CD14-positive monocyte (primary cell): ENCODE data around the gene TTYH3. TPM values are rescaled to one million over a fixed set of nuclear protein-coding genes. Genes with fewer than 3 reads are reported as not detected.

Experiments
- DNase-seq, 3 donors: peaks; one replicate each; pipeline ENCODE4 v3.0.0-alpha.2; 2011 to 2022
- H2AFZ ChIP-seq: 2 replicates; pipeline ENCODE4 v1.6.0; 2012; ENCODE audit warnings: mild to moderate bottlenecking, low read depth, low read length, inconsistent platforms; ENCODE audit not compliant: insufficient read depth, poor library complexity, severe bottlenecking
- H3K27ac ChIP-seq, 2 donors: 1 replicate in 1 of 2; 2 replicates in 1 of 2; pipeline ENCODE4 v1.5.1; 2012 to 2013; ENCODE audit warnings: low read length in 2 of 2, control low read depth in 1 of 2, inconsistent platforms in 1 of 2, low read depth in 1 of 2, mild to moderate bottlenecking in 1 of 2
- H3K27me3 ChIP-seq, 2 donors: one replicate each; pipeline versions ENCODE4 v1.6.0 to v1.6.1; 2011 to 2013; ENCODE audit warnings: low read length in 2 of 2; ENCODE audit not compliant: control insufficient read depth in 2 of 2, insufficient read depth in 2 of 2
- H3K36me3 ChIP-seq, 2 donors: replicated peaks in 1 of 2; 1 replicate in 1 of 2; 2 replicates in 1 of 2; pipeline versions ENCODE4 v1.5.1 to v1.6.1; 2012 to 2013; ENCODE audit warnings: low read length in 2 of 2, control low read depth in 1 of 2, inconsistent platforms in 1 of 2, mild to moderate bottlenecking in 1 of 2; ENCODE audit not compliant: insufficient read depth in 2 of 2, control insufficient read depth in 1 of 2
- H3K4me1 ChIP-seq, 2 donors: 1 replicate in 1 of 2; 2 replicates in 1 of 2; pipeline versions ENCODE4 v1.5.1 to v1.6.1; 2012 to 2013; ENCODE audit warnings: low read length in 2 of 2, control low read depth in 1 of 2, inconsistent platforms in 1 of 2, mild to moderate bottlenecking in 1 of 2, moderate library complexity in 1 of 2; ENCODE audit not compliant: insufficient read depth in 2 of 2, control insufficient read depth in 1 of 2
- H3K4me2 ChIP-seq: replicated peaks from 2 replicates; pipeline ENCODE3; 2012; ENCODE audit warnings: low read length, moderate library complexity, mild to moderate bottlenecking; ENCODE audit not compliant: poor library complexity, severe bottlenecking; ENCODE audit errors: extremely low read depth
- H3K4me3 ChIP-seq, 3 experiments: fragments of 200-600 bp in 1 of 3; sonication (generic) in 1 of 3; replicated peaks in 1 of 3; 1 replicate in 2 of 3; 2 replicates in 1 of 3; pipeline ENCODE4 v1.5.1; 2011 to 2013; ENCODE audit warnings: low read length in 3 of 3, mild to moderate bottlenecking in 3 of 3, control low read depth in 2 of 3, low read depth in 2 of 3, inconsistent platforms in 1 of 3, moderate library complexity in 1 of 3
- H3K79me2 ChIP-seq: 2 replicates; pipeline ENCODE4 v1.6.0; 2012; ENCODE audit warnings: mild to moderate bottlenecking, control low read depth, inconsistent platforms, low read length, moderate library complexity; ENCODE audit not compliant: insufficient read depth
- H3K9ac ChIP-seq: 2 replicates; pipeline ENCODE4 v1.6.0; 2017; ENCODE audit warnings: low read length, mild to moderate bottlenecking; ENCODE audit not compliant: insufficient read depth, poor library complexity, severe bottlenecking
- H3K9me3 ChIP-seq, 2 donors: replicated peaks in 1 of 2; 1 replicate in 1 of 2; 2 replicates in 1 of 2; pipeline versions ENCODE4 v1.5.1 to v1.6.1; 2012 to 2013; ENCODE audit warnings: low read length in 2 of 2, control low read depth in 1 of 2; ENCODE audit not compliant: control insufficient read depth in 1 of 2, insufficient read depth in 1 of 2
- H4K20me1 ChIP-seq: 2 replicates; pipeline ENCODE4 v1.6.0; 2012; ENCODE audit warnings: mild to moderate bottlenecking, low read length, control low read depth, moderate library complexity; ENCODE audit not compliant: insufficient read depth
- H3K27ac Mint-ChIP-seq, 7 donors: one replicate each; pipeline ENCODE4 v1.8.0; 2020; ENCODE audit warnings: mild to moderate bottlenecking in 7 of 7, mixed read lengths in 7 of 7, moderate library complexity in 6 of 7, inconsistent platforms in 2 of 7
- H3K27me3 Mint-ChIP-seq, 3 donors: one replicate each; pipeline ENCODE4 v1.8.0; 2021 to 2022; ENCODE audit warnings: low read depth in 3 of 3, mild to moderate bottlenecking in 3 of 3, mixed read lengths in 3 of 3, moderate library complexity in 3 of 3, inconsistent platforms in 1 of 3
- H3K36me3 Mint-ChIP-seq, 2 donors: one replicate each; pipeline ENCODE4 v1.8.0; 2020; ENCODE audit warnings: mixed read lengths in 2 of 2, inconsistent platforms in 1 of 2, mild to moderate bottlenecking in 1 of 2
- H3K4me1 Mint-ChIP-seq: one replicate; pipeline ENCODE4 v1.8.0; 2020; ENCODE audit warnings: mild to moderate bottlenecking, mixed read lengths
- H3K4me3 Mint-ChIP-seq, 2 donors: one replicate each; pipeline ENCODE4 v1.8.0; 2020; ENCODE audit warnings: mild to moderate bottlenecking in 2 of 2, mixed read lengths in 2 of 2, moderate library complexity in 1 of 2
- H3K9me3 Mint-ChIP-seq, 7 donors: one replicate each; pipeline ENCODE4 v1.8.0; 2020 to 2022; ENCODE audit warnings: mixed read lengths in 7 of 7, mild to moderate bottlenecking in 6 of 7, moderate library complexity in 6 of 7, inconsistent platforms in 2 of 7
- CTCF ChIP-seq: fragments of 200-600 bp; IDR thresholded peaks from one replicate; pipeline ENCODE4 v1.8.0; 2022; ENCODE audit warnings: antibody characterized with exemption, mild to moderate bottlenecking
- WGBS: methylation state at CpG from one replicate; pipeline ENCODE4 v1.1.5; 2013; ENCODE audit warnings: missing lambda C conversion rate; ENCODE audit not compliant: insufficient coverage; 5-methylcytosine and 5-hydroxymethylcytosine counted together
- intact Hi-C, 2 donors: fragments of 100-400 bp; cut with micrococcal nuclease; formaldehyde crosslinking; loops; one replicate each; pipeline versions ENCODE4 v1.15.0 to v1.15.1; 2023
- polyA plus RNA-seq, 3 donors: library from polyadenylated mRNA; depleted of rRNA in 1 of 3; unstranded in 2 of 3; stranded (reverse) in 1 of 3; fragments of 300-500 nt in 2 of 3; fragments of >200 nt in 1 of 3; fragmentation: Illumina TruSeq in 2 of 3; gene quantifications; 1 replicate in 2 of 3; 2 replicates in 1 of 3; pipeline ENCODE4 v1.2.3, GENCODE V29; 2012 to 2021

The TTYH3 gene
- polyA plus RNA-seq, 3 donors: 13.4 to 73.5 (median 17.4) TPM

- Mint-ChIP-seq H3K27me3 (peaks cover 0 to 2% (median 1%) of the 10 kb centered on the region in 3 donors), H3K9me3 (peaks cover 0 to 1% (median 0%) of the 10 kb centered on the region in 7 donors), H3K4me3 (no peak overlapping the region), H3K36me3 (peaks cover 49 to 84% of the 10 kb centered on the region in 2 donors), H3K27ac (peak overlapping the region in 4 of 7 donors; percentile 27 to 91 (median 60)), H3K4me1 (peaks cover 16% of the 10 kb centered on the region)
- Histone ChIP-seq H4K20me1 (peaks cover 73% of the 10 kb centered on the region), H3K4me1 (peaks cover 27 to 32% of the 10 kb centered on the region in 2 donors), H3K79me2 (peaks cover 11% of the 10 kb centered on the region), H3K4me3 (no peak overlapping the region), H3K27ac (no peak overlapping the region), H2AFZ (no peak overlapping the region), H3K27me3 (no peaks in the 10 kb centered on the region), H3K36me3 (peaks cover 55 to 73% of the 10 kb centered on the region in 2 donors), H3K9ac (no peak overlapping the region), H3K4me2 (no peak overlapping the region), H3K9me3 (no peaks in the 10 kb centered on the region)
- intact Hi-C loops: no loop called here
- 65% methylated on average over 6 of the region's 8 CpGs for WGBS
- DNase-seq: no peak
- TF ChIP-seq CTCF: no peak
These were observed 18.7 kb downstream of the TTYH3 start for GRCh38 chr7:2650451-2650850.

- no peak overlapping the region for H3K4me3 ChIP-seq
- intact Hi-C loops: no loop called here
- DNase-seq: no peak
- peaks cover 3% of the 10 kb centered on the region for H3K79me2 ChIP-seq
- no peak overlapping the region for H3K9ac ChIP-seq
- WGBS: 91% methylated on average over 11 of the region's 15 CpGs
- H3K4me2 ChIP-seq: no peak overlapping the region
- H3K36me3 Mint-ChIP-seq: peaks cover 54 to 83% of the 10 kb centered on the region in 2 donors
- peaks cover 18 to 23% of the 10 kb centered on the region in 2 donors for H3K4me1 ChIP-seq
- H3K4me1 Mint-ChIP-seq: peaks cover 7% of the 10 kb centered on the region
- H3K36me3 ChIP-seq: peaks cover 62 to 82% of the 10 kb centered on the region in 2 donors
- no peak overlapping the region for H2AFZ ChIP-seq
- H3K27me3 Mint-ChIP-seq: peaks cover 0 to 2% (median 1%) of the 10 kb centered on the region in 3 donors
- H3K27ac Mint-ChIP-seq: peak overlapping the region in 2 of 7 donors; percentile 11 to 12
- H3K27ac ChIP-seq: no peak overlapping the region
- peaks cover 68% of the 10 kb centered on the region for H4K20me1 ChIP-seq
- TF ChIP-seq CTCF: peak; percentile 22
- H3K4me3 Mint-ChIP-seq: no peak overlapping the region
- no peaks in the 10 kb centered on the region for H3K9me3 Mint-ChIP-seq
- no peaks in the 10 kb centered on the region for H3K9me3 ChIP-seq
- no peaks in the 10 kb centered on the region for H3K27me3 ChIP-seq
These were observed 19.6 kb downstream of the TTYH3 start for GRCh38 chr7:2651336-2651735.
